Measurements from ENCODE around the gene CLDND2. TPM values are rescaled to one million over a fixed set of nuclear protein-coding genes. Genes with fewer than 3 reads are reported as not detected.

The CLDND2 gene
- total and polyA plus RNA-seq, 10 of the 15 experiments (the other 5 are each of a cell fraction or from before 2014, with no cell fraction given), result 0.24 to 7.1 (median 1.8) TPM; not detected in 1

GRCh38 chr19:51366389-51367254 lies 2.2 kb downstream of the CLDND2 start (continued):
- TF ChIP-seq SPI1 (IDR thresholded peaks at IDR 0.05; ENCODE audit: borderline replicate concordance, insufficient read depth, low read depth, low read length) (peak; percentile 23; the same call in 1 of the 2 replicates), CEBPZ (IDR thresholded peaks at IDR 0.05; ENCODE audit: low read depth, low read length) (no peak), BCL3 (IDR thresholded peaks at IDR 0.05; ENCODE audit: borderline replicate concordance, insufficient read depth, low read depth, low read length, poor library complexity, severe bottlenecking) (no peak), PKNOX1 (IDR thresholded peaks at IDR 0.05) (peak; percentile 63), KLF5 (IDR thresholded peaks at IDR 0.05; ENCODE audit: partially characterized antibody) (no peak), ATF2 (IDR thresholded peaks at IDR 0.05; ENCODE audit: low read length) (no peak), CHD4 (IDR thresholded peaks at IDR 0.05) (no peak), PAX5 (IDR thresholded peaks at IDR 0.05; ENCODE audit: borderline replicate concordance, low read depth, low read length) (no peak), ZNF207 (IDR thresholded peaks at IDR 0.05; ENCODE audit: borderline replicate concordance) (no peak), NFXL1 (IDR thresholded peaks at IDR 0.05; ENCODE audit: borderline replicate concordance) (no peak), TAF1 (IDR thresholded peaks at IDR 0.05; ENCODE audit: borderline replicate concordance, low read depth, low read length) (0 out of 2 replicates have a peak, but pooled peaks have one; percentile 34), BCLAF1 (IDR thresholded peaks at IDR 0.05) (no peak), ZBTB33 (IDR thresholded peaks at IDR 0.05) (no peak), PML (IDR thresholded peaks at IDR 0.05; ENCODE audit: low read length) (peak; percentile 85), SP1 (IDR thresholded peaks at IDR 0.05; ENCODE audit: low read depth, low read length) (peak; percentile 80), HDAC6 (IDR thresholded peaks at IDR 0.05; ENCODE audit: unreplicated experiment) (no peak)
